AG10803 (cell line): ENCODE measurements around the gene COL18A1.

Experiments
- DNase-seq: peaks from one replicate; pipeline ENCODE4 v3.0.0; 2010; ENCODE audit warnings: low read depth
- H3K4me3 ChIP-seq: 2 replicates; pipeline ENCODE4 v1.5.1; 2011; ENCODE audit warnings: mild to moderate bottlenecking, low read length, control low read depth
- TF ChIP-seq, protein P1 (sequence below): conservative IDR thresholded peaks from 2 replicates; pipeline ENCODE4 v1.5.1; 2011; ENCODE audit warnings: mild to moderate bottlenecking, low read length, control low read depth, inconsistent platforms

The COL18A1 gene

GRCh38 chr21:45545691-45546531 is 140.9 kb downstream of the COL18A1 start:
- H3K4me3 ChIP-seq = no peak overlapping the region
- TF ChIP-seq, protein P1, sequence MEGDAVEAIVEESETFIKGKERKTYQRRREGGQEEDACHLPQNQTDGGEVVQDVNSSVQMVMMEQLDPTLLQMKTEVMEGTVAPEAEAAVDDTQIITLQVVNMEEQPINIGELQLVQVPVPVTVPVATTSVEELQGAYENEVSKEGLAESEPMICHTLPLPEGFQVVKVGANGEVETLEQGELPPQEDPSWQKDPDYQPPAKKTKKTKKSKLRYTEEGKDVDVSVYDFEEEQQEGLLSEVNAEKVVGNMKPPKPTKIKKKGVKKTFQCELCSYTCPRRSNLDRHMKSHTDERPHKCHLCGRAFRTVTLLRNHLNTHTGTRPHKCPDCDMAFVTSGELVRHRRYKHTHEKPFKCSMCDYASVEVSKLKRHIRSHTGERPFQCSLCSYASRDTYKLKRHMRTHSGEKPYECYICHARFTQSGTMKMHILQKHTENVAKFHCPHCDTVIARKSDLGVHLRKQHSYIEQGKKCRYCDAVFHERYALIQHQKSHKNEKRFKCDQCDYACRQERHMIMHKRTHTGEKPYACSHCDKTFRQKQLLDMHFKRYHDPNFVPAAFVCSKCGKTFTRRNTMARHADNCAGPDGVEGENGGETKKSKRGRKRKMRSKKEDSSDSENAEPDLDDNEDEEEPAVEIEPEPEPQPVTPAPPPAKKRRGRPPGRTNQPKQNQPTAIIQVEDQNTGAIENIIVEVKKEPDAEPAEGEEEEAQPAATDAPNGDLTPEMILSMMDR = no peak
- DNase-seq = no peak

GRCh38 chr21:45546636-45547544 is 141.9 kb downstream of the COL18A1 start:
- no peak overlapping the region for H3K4me3 ChIP-seq
- TF ChIP-seq, protein P1 = no peak
- DNase-seq = no peak

- TF ChIP-seq, protein P1 = no peak
- H3K4me3 ChIP-seq = no peak overlapping the region
These were observed 142.6 kb downstream of the COL18A1 start for GRCh38 chr21:45547545-45547900.

DNA sequence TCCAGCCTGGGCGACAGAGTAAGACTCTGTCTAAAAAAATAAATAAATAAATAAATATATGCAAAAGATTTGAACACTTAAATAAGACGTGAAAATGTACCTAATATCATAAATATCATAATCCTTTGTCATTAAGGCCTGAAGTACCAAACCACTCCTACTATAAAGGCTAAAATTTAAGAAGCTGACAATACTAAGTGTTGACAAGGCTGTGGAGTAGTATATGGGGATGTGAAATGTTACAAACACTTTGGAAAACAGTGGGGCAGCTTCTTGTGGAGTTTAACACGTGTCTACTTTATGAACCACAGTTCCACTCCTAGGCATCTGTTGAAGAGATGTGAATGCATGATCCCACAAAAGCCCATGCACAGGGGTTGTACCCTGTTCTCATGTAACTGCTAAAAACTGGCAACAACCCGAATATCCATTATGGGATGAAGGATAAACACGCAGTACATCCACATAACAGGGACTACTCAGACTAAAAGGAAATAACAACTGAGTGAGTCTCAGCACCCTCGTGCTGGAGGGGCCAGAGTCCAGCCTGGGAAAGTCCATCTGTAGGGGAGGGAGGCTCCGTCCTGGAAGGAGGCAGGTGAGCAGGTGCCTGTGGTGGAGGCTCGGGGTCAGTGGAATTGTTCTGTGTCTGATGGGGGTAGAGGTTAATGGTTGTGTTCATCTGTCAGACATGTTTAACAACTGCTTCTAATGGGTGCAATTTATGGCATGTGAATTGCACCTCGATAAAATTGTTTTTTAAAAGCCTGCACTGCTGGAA is 143.9 kb downstream of the COL18A1 start:
- H3K4me3 ChIP-seq = no peak overlapping the region
- TF ChIP-seq, protein P1 = no peak
- DNase-seq = no peak

More at GRCh38 chr21:45547545-45547900, 142.6 kb downstream of the COL18A1 start:
- DNase-seq = no peak

DNA sequence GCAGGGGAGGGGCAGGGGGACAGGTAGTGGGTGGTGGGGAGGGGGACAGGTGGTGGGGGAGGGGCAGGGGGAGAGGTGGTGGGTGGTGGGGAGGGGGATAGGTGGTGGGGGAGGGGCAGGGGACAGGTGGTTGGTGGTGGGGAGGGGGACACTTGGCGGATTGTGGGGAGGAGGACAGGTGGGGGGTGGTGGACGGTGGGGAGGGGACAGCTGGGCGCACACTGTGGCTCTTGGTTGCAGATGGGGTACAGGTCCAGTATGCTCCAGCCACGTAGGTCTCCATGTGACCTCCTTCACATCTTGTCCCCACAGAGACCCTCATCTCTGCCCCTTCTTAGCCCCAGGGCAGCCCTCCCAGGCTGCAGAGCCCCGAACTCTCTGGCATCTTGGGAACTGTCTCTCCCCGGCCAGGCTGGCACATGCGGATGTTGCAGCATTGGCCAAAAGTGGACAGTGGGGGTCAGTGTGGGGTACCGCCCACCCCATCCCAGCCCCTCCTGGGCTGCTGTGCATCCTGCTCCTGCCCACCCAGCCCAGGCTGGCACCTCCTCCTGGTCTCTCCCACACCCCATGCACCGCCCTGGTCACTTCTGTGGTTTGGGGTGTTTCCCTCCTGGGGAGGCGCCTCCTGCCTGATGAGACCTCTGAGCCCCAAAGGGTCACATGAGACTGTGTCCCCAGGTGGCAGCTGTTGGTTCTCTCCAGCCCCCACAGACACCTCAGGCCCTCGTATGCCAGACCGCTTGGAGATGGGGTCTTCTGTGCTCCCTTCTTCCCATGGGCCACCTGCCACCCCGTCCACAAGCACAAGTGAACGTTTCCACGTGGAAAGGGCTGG is 144.9 kb downstream of the COL18A1 start:
- DNase-seq = no peak
- TF ChIP-seq, protein P1 = no peak
- no peak overlapping the region for H3K4me3 ChIP-seq

DNA sequence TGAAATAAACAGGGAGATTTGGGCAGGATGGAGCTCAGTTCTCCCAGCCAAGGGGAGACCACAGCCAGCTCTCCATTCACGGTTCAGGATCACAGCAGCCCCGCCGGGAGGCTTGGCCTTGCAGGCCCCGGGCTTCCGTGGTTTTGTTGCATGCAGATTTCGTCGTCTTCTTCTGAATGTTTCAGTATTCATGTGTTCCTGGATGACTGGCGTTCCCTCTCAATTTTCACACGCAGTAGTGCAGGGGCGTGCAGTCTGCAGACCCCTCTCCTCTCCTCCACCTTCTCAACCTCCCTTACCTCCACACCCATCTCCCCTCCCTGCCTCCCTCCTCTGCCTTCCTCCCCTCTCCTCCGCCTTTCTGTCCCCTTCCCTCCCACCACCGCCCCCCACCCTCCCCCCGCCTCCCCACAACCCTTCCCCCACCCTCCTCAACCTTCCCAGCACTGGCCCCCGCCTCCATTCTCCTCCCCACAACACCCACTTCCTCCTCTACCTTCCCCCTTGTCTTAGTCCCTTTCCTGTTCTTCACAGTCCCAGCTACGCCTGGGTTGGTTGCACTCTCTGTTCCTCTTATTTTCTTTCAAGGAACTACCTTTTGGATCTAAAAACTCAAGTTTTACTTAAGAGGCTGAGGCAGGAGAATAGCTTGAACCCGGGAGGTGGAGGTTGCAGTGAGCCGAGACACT is 145.7 kb downstream of the COL18A1 start:
- H3K4me3 ChIP-seq = no peak overlapping the region
- DNase-seq = peak; percentile 17
- TF ChIP-seq, protein P1 = no peak
